GM19239 (cell line): ENCODE data around the gene SOCS6.
"Not testable (repeated sequence)": the region's sequence is repeated elsewhere in the genome, so short reads cannot be mapped to it uniquely, and the experiment has no call there.

Experiments used
- DNase-seq: peaks from one replicate; pipeline ENCODE4 v3.0.0; 2011; ENCODE audit warnings: low spot score; ENCODE audit not compliant: insufficient read length
- FAIRE-seq: peaks from 2 replicates; lab custom pipeline; 2011; peaks lifted over from hg19 to GRCh38; lab: Jason Lieb, UNC

The SOCS6 gene

DNA sequence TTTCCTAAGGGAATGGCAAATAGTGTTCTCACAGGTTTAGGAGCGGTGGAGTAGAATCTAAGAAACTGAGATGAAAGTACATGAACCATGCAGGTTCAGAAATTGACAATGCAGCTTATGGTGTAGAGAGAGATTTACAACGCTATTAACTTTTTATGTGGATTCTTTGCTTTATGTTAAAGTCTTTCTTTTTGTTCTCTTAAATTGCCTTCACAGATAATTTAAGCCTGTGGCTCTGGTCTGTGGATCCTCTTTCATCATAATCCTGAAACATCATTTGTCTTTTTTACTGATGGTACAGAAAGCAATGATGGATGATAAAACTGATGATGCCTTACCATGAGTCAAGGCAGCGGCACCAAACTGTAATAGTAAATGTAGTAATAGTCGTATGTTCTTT is 30.3 kb downstream of the SOCS6 start:
- DNase-seq, result no peak
- no peak for FAIRE-seq

- DNase-seq (no peak), FAIRE-seq (no peak)
These were observed 32.8 kb downstream of the SOCS6 start for GRCh38 chr18:70321616-70322015.

- DNase-seq, result no peak
- no peak for FAIRE-seq
These were observed 33.5 kb downstream of the SOCS6 start for GRCh38 chr18:70322385-70322784.

DNA sequence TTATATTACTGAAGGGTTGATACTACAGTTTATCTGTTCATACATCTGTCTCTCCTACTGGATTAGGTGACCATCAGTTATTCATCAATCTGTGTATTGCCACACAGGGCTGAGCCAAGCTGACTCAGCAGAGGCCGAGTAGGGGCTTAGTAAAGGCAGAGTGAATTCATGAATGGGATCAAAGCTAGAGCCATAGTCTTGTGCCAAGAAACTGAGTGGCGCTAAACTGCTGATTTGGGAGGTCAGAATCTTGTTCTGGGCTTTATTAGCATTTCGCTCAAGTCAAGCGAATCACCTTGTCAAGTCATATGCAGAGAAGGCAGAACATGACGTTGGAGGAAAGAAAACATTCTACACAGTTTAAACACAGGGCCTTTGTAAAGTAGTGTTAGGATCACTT is 34.1 kb downstream of the SOCS6 start:
- FAIRE-seq, result no peak
- DNase-seq, result no peak

DNA sequence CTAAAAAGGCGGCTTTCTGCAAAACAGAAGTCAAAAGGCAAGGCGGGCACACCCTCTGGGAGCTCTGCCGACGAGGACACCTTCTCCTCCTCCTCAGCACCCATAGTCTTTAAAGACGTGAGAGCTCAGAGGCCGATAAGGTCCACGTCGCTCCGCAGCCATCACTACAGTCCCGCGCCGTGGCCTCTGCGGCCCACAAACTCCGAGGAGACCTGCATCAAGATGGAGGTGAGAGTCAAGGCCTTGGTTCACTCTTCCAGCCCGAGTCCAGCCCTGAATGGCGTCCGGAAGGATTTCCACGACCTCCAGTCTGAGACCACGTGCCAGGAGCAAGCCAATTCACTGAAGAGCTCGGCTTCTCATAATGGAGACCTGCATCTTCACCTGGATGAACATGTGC is 36.1 kb downstream of the SOCS6 start:
- FAIRE-seq, result no peak
- no peak for DNase-seq

DNA sequence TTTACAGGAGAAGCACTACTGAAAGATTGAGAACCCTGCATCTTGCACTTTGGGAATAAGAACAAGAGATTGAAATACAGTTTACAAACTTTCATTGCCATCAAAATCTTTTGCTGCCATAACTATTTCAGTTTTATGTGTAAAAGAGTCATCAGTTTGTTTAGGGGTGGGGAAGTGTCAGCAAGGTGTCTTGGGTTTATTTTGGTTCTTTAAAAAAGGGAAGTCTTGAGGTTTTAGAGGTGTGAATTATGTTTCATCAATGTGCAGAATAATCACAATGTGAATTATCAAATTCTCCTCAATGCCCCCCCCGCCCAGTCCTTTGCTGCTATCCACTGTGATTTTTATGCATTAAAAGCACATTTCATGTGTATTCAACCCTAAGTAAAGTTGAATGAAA is 37.4 kb downstream of the SOCS6 start:
- no peak for DNase-seq
- FAIRE-seq, result no peak

GRCh38 chr18:70328169-70328568 is 39.3 kb downstream of the SOCS6 start:
- no peak for FAIRE-seq

DNA sequence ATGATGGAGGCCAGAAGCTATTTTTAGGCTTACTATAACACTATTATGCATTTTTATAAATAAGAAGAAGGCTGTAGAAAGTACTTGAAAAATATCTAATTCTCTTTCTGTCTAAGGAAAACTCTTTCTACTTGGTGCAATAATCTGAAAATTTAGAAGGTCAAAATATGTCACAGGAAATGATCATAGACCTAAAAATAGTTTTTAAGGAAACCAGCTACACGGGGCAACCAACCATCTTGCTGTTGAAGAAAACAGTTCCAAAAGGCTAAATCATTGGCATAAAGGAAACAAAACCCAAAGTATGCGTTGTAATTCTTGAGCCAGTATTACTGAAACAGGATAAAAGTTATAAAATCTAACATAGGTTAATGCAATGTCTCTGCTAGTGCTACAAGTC is 40.2 kb downstream of the SOCS6 start:
- no peak for FAIRE-seq
- DNase-seq, result no peak

More at GRCh38 chr18:70328169-70328568, 39.3 kb downstream of the SOCS6 start:
- no peak for DNase-seq

- DNase-seq (no peak), FAIRE-seq (no peak)
These were observed 42.0 kb downstream of the SOCS6 start for GRCh38 chr18:70330887-70331286.

DNA sequence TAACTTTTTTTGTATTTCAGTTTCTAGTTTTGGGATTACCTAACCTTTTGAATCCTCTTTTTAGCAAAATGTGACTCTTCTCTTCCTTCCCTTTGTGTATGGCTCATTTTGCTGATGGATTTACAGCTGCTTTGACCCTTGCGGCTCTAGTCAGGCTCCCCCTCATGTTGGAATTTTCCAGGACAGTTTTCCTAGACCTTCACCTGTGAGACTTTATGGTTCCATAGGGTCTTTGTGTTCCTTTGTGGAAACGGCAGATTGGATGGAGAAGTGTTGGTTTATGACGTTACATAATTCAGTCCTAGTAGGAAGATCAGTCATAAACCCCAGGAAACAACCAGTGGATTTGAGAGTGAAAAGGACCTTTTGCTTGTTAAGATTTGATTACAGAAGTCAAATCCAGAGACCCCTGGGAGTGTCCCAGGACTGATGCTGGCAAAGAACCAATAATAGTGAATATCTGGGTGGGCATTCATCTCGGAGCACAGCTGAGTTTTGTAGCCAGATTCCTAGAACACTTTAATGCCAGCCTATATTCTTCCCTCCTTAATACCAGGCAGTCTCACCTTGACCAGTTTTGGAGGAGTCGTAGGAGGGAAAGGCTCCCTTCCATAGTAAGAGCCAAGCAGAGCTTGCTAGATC is 42.7 kb downstream of the SOCS6 start:
- FAIRE-seq (no peak), DNase-seq (no peak)

GRCh38 chr18:70332694-70333093 is 43.8 kb downstream of the SOCS6 start:
- no peak for DNase-seq
- no peak for FAIRE-seq

DNA sequence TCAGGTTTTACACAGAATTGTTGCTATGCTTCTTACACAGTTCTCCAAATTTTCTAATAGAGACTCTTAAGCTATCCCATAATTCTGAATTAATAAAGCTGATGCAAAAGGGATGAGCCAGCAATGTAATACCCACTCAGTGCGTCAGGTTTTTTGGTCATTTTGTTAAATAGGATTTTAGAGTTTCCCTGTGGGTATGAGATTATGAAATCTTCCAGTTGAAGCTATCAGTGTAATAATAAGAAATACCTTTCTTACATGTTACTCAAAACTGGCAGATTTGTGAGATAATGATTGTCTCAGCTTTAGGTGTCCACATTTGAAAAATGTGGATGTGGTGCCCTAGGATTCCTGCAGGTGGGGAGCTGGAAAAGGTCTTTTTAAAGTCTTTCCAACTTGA is 44.5 kb downstream of the SOCS6 start:
- DNase-seq (no peak), FAIRE-seq (no peak)

DNA sequence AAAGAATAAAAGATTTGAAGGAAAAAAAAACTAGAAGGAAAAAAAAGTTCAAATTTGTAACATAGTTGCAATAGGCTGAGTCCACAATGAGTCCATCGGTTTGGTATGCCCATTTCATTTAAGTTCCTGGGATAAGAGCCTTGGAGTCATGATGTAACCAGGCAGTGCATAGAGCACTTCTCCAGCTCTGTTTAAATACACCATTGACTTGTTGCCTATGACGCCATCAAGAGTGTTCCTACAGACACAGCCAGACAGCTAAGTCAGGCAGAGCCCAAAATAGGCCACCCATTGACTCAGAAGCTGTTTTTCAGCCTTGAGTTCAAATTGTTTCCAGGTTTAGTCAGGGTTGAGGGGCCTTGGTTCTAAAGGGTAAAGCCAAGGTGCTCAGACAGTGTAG is 44.9 kb downstream of the SOCS6 start:
- no peak for FAIRE-seq
- no peak for DNase-seq

DNA sequence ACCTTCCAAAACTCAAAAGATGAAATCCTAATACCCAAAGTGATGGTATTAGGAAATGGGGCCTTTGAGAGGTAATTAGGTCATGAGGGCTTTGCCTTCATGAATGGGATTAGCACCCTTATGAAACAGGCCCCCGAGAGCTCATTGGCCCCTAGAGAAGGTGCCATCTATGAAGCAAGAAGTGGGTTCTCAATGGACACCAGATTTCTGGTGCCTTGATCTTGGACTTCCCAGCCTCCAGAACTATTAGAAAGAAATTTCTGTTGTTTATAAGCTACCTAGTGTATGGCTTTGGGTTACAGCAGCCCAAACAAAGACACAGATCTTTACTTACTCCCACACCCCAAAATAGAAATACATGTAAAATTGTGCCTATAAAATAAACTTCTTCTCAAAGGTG is 45.4 kb downstream of the SOCS6 start:
- FAIRE-seq (no peak), DNase-seq (no peak)

- FAIRE-seq, result no peak
- DNase-seq, result no peak
These were observed 46.0 kb downstream of the SOCS6 start for GRCh38 chr18:70334728-70335329.

GRCh38 chr18:70335892-70336726 is 47.3 kb downstream of the SOCS6 start:
- FAIRE-seq (no peak), DNase-seq (no peak)

GRCh38 chr18:70337139-70337972 is 48.5 kb downstream of the SOCS6 start:
- no peak for FAIRE-seq
- DNase-seq, result no peak

DNA sequence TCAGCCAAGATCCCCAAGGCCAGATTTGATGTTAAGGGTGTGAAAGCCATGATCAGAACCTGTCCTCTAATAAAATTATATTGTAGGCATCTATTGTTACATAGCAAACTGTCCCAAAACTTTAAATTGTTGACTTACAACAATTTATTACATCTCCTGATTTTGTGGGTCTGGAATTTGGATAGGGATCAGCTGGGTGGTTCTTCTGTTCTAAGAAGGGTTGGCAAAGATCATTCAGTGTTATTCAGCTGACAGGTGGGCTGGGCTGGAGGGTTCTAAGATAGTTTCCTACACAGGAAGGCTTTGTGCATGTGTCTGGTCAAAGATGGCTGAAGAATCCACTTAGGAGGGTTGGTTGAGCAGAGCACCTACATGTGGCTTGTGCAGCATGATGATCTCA is 50.0 kb downstream of the SOCS6 start:
- FAIRE-seq (no peak), DNase-seq (no peak)

- FAIRE-seq, result no peak
- no peak for DNase-seq
These were observed 51.1 kb downstream of the SOCS6 start for GRCh38 chr18:70339915-70340314.

DNA sequence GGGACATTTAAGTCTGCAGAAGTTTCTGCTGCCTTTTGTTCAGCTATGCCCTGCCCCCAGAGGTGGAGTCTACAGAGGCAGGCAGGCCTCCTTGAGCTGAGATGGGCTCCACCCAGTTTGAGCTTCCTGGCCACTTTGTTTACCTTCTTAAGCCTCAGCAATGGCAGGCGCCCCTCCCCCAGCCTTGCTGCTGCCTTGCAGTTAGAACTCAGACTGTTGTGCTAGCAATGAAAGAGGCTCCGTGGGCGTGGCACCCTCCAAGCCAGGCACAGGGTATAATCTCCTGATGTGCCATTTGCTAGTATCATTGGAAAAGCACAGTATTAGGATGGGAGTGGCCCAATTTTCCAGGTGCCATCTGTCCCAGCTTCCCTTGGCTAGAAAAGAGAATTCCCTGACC is 59.6 kb downstream of the SOCS6 start:
- DNase-seq, FAIRE-seq: not testable (repeated sequence)

DNA sequence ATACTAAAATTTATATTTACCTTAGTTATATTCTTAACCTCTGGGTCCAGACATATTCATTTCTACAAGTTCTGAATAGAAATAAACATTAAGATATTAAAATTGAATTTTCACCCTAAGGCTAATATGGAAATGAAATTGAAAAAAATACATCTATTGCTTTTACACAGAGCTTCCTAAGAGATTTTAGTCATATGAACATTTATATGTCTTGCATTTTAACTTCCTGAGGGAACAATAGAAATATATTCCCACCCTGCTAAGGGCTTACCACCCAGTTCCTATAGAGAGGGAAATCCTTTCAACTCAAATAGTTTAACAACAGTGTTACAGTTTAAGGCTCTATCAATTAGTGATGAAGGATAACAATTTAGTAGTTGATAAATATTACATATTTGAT is 60.5 kb downstream of the SOCS6 start:
- FAIRE-seq (no peak), DNase-seq (no peak)
